Measurements from ENCODE around the gene HTRA3.

The HTRA3 gene

DNA sequence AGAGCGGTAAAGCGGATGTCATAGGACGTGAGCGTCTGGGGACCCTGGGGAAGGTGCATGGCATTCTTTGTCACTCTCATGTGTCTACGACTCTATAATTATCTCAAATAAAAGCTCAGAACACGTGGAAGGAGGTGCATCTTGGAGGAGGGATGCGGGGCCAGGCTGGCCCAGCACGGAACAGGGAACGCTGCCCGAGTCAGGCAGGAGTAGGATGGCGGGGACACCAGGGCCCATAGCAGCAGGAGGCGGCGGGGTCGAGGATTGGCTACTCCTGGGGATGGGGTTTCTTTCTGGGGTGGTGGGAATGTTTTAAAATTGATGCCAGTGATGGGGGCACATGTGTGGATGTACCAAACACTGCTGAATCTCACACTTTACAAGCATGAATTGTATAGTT lies 5.4 kb upstream of the HTRA3 start:
- Histone ChIP-seq H3K4me3 (ENCODE audit: low read depth in 1 of 2, low read length in 1 of 2) (no peak overlapping the region), H3K9me3 (no peaks in the 10 kb centered on the region), H3K36me3 (no peaks in the 10 kb centered on the region), H3K27ac (no peak overlapping the region), H3K27me3 (no peaks in the 10 kb centered on the region), H3K4me1 (ENCODE audit: control insufficient read depth in 1 of 2, insufficient read depth in 1 of 2, low read depth in 1 of 2, low read length in 1 of 2) (peaks cover 27 to 28% of the 10 kb centered on the region in 2 experiments)
- TF ChIP-seq, protein P1, sequence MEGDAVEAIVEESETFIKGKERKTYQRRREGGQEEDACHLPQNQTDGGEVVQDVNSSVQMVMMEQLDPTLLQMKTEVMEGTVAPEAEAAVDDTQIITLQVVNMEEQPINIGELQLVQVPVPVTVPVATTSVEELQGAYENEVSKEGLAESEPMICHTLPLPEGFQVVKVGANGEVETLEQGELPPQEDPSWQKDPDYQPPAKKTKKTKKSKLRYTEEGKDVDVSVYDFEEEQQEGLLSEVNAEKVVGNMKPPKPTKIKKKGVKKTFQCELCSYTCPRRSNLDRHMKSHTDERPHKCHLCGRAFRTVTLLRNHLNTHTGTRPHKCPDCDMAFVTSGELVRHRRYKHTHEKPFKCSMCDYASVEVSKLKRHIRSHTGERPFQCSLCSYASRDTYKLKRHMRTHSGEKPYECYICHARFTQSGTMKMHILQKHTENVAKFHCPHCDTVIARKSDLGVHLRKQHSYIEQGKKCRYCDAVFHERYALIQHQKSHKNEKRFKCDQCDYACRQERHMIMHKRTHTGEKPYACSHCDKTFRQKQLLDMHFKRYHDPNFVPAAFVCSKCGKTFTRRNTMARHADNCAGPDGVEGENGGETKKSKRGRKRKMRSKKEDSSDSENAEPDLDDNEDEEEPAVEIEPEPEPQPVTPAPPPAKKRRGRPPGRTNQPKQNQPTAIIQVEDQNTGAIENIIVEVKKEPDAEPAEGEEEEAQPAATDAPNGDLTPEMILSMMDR (IDR thresholded peaks at IDR 0.05): no peak

DNA sequence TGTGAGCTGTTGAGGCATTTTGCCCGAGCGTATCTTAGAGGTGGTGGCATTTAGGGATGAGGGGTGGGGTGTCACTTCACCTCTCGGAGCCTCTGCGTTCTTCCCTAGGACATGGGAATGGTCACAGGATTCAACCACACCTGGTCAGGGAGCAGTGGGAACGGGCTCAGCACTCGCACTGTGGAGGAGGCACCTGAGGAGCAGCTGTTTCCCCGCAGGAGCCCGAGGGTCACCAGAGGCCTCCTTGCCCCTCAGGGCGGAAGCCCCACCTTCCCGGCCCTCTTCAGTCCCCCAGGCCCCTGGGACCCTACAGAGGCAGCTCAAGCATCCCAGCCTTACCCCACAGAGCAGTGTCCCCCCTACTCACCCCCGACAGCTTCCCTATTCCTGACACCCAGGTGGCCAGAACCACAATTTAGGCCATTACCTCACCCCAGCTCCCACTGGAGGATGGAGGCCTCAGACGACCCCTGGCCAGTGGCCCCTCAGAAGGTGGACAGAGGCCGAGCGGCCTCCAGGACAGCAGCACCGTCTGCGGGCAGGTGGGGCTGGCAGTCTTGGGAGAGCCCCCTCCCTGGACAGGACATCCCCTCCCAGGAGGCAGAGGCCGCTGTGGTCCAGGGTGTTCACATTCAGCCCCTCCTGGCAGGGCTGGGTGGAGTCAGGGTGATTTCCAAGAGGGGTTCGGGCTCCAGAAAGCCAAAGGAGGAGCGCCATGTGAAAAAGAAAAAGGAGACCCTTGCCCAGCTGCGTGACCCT lies 4.2 kb upstream of the HTRA3 start:
- H3K27ac ChIP-seq: no peak overlapping the region
- H3K4me1 ChIP-seq (ENCODE audit: control insufficient read depth in 1 of 2, insufficient read depth in 1 of 2, low read depth in 1 of 2, low read length in 1 of 2): peaks cover 37 to 38% of the 10 kb centered on the region in 2 experiments
- no peaks in the 10 kb centered on the region for H3K36me3 ChIP-seq
- TF ChIP-seq, protein P1 (IDR thresholded peaks at IDR 0.05): no peak
- H3K9me3 ChIP-seq: no peaks in the 10 kb centered on the region
- H3K27me3 ChIP-seq: no peaks in the 10 kb centered on the region
- H3K4me3 ChIP-seq (ENCODE audit: low read depth in 1 of 2, low read length in 1 of 2): no peak overlapping the region

DNA sequence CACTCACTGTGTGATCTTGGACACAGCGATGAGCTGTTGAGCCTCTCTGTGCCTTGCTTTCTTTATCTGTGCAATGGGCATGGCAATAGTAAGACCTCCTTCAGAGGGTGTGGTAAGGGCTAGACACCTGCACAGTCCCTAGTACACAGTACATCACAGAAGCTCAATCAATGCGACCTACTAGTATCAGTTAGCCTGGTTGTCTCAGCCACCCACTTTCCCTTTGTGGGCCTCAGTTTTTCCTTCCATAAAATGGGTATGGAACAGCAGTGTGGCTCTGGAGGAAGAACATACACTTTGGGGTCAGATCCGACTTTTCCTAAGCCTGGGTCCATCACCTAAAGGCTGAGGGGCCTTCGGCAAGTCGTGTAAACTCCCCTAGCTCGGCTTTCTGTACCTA lies 3.5 kb upstream of the HTRA3 start:
- H3K4me1 ChIP-seq (ENCODE audit: control insufficient read depth in 1 of 2, insufficient read depth in 1 of 2, low read depth in 1 of 2, low read length in 1 of 2): peaks cover 44 to 46% of the 10 kb centered on the region in 2 experiments
- no peaks in the 10 kb centered on the region for H3K27me3 ChIP-seq
- no peaks in the 10 kb centered on the region for H3K36me3 ChIP-seq
- H3K27ac ChIP-seq: no peak overlapping the region
- TF ChIP-seq, protein P1 (IDR thresholded peaks at IDR 0.05): no peak
- H3K4me3 ChIP-seq (ENCODE audit: low read depth in 1 of 2, low read length in 1 of 2): no peak overlapping the region
- no peaks in the 10 kb centered on the region for H3K9me3 ChIP-seq

DNA sequence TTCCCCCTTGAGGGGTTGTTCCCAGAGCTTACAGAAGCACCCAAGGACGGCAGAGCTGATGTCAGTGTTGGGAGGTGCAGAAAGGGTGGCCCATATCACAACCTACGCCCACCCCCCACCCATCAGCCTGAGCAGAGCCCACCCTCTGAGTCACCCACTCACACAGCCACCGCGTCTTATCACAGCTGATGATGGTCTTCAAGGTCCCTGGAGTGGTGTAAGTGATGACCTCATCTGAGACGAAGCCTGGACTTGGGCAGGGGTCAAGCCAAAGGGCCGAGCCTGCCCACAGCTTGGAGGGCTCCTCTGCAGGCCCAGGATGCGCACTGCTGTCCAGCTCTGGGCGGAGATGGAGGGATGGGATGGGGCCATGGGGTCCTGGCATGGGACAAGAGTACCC lies 3.0 kb upstream of the HTRA3 start:
- Histone ChIP-seq H3K27me3 (no peaks in the 10 kb centered on the region), H3K4me1 (ENCODE audit: control insufficient read depth in 1 of 2, insufficient read depth in 1 of 2, low read depth in 1 of 2, low read length in 1 of 2) (peaks cover 48 to 50% of the 10 kb centered on the region in 2 experiments)
- TF ChIP-seq, protein P1 (IDR thresholded peaks at IDR 0.05): no peak

DNA sequence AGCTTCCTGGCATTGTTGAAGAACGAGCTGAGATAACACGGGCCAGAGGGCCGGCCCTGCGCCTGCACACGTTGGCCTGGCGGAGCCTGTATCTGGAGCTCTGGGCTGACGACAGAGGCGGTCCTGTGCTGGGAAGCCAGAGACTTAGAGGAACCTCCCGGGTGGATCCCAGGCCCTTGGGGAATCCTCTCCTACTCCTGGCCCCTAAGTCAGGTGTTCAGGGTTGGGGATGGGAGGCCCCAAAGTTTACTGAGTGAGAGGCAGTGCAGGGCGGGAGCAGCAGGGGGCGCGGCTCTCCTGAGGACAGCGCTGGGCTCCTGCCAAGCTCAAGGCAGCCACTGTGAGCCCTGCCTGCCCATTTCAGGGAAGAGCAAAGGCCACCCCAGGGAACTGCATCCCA lies 2.5 kb upstream of the HTRA3 start:
- H3K9me3 ChIP-seq: no peaks in the 10 kb centered on the region
- H3K36me3 ChIP-seq: no peaks in the 10 kb centered on the region
- no peaks in the 10 kb centered on the region for H3K27me3 ChIP-seq
- H3K4me3 ChIP-seq (ENCODE audit: low read depth in 1 of 2, low read length in 1 of 2): no peak overlapping the region
- no peak overlapping the region for H3K27ac ChIP-seq
- TF ChIP-seq, protein P1 (IDR thresholded peaks at IDR 0.05): peak; percentile 45
- peaks cover 50 to 51% of the 10 kb centered on the region in 2 experiments for H3K4me1 ChIP-seq (ENCODE audit: control insufficient read depth in 1 of 2, insufficient read depth in 1 of 2, low read depth in 1 of 2, low read length in 1 of 2)

More for the DNA sequence above, 3.0 kb upstream of the HTRA3 start:
- Histone ChIP-seq H3K4me3 (ENCODE audit: low read depth in 1 of 2, low read length in 1 of 2) (no peak overlapping the region), H3K36me3 (no peaks in the 10 kb centered on the region), H3K9me3 (no peaks in the 10 kb centered on the region), H3K27ac (no peak overlapping the region)

Data from neutrophil (primary cell).